Stimulated activated CD4-positive, alpha-beta T cell treated with anti-CD3 and anti-CD28 coated beads, Interleukin-2, amount 100 ng/mL, for 48 hours (primary cell): ENCODE data around the gene FAM53B.
"Not testable (repeated sequence)": the region's sequence is repeated elsewhere in the genome, so short reads cannot be mapped to it uniquely, and the experiment has no call there.

Experiments used
- DNase-seq, 2 donors: peaks; one replicate each; pipeline ENCODE4 v3.0.0-alpha.2; 2020

The FAM53B gene

DNA sequence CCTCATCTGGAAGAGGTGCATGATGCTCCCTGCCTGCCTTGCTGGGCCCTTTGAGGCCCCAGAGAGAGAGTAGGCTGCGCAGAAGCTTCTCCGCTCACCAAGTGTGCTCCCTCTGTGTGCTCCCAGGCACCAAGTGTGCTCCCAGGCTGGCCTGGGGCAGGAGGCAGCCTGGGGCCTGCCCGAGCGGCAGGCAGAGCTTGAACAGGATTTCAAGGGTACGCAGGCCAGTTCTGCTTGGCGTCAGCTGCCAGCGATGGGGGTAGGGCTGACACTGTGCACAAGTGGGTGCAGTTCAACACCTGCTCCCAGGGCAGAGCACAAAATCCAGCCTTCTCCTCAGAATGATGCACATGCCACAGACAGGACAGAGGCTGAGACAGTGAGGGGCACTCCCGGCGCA, 119.7 kb downstream of the FAM53B start:
- DNase-seq, result no peak

DNA sequence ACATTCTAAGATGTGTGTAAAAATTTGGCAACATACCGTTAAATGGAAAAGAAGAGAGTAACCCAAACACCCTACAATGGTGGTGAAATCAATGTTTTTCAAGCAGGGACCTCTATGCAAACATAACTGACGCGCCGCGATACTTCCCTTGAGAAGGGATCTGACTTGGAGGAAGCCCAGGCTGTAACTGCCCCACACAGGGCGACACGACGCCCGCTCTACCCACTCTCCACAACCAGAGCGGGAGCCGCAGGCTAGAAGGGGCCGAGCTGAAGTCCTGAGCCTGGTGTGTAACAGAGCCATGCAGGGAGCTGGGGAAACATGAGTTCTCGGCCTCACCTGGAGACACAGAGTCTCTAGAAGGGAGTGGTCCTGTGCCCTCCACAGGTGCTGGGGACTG, 120.2 kb downstream of the FAM53B start:
- DNase-seq, result no peak

GRCh38 chr10:124622866-124623536, 121.2 kb downstream of the FAM53B start:
- no peak for DNase-seq

- DNase-seq, result no peak
Measured at GRCh38 chr10:124622158-124622557, 122.0 kb downstream of the FAM53B start.

GRCh38 chr10:124621637-124622036, 122.5 kb downstream of the FAM53B start:
- no peak for DNase-seq

DNA sequence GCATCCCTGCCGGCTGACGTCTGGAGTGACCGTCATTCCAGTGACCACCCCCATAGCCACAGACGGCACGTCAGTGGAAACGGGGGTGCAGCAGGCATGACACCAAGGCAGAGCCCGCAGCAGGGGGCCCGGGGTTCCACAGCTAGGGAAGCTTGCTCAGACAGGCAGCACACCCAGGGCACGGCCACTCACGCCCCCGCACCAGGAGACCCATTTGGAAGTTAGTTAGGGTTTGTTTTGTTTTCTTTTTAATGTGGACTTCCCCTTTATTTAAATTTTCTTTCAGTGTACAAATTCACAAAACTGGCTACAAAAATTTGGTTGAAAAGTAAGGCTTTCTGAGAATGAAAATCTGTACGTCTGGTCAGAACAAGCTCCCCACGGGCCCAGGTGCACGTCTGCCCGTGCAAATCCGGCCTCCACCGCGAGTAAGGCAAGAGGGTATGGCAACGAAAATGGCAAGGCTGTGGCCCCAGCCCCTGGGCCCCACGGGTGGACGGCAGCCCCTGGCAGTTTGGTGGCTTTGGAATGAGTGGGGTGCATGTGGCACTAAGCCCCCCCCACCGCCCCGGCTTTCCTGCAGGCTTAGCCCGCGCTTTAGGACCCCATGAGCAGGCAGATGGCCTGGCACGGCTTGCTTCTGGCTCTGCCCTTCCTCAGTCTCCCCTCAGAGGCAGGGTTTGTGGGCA, 124.2 kb downstream of the FAM53B start:
- no peak for DNase-seq

GRCh38 chr10:124619195-124619594, 125.0 kb downstream of the FAM53B start:
- no peak for DNase-seq

GRCh38 chr10:124618470-124619073, 125.6 kb downstream of the FAM53B start:
- no peak for DNase-seq

- no peak for DNase-seq
Measured at GRCh38 chr10:124616836-124617130, 127.4 kb downstream of the FAM53B start.

- DNase-seq, result no peak
Measured at GRCh38 chr10:124616040-124616835, 127.9 kb downstream of the FAM53B start.

- no peak for DNase-seq
Measured at GRCh38 chr10:124615259-124615658, 128.9 kb downstream of the FAM53B start.

DNA sequence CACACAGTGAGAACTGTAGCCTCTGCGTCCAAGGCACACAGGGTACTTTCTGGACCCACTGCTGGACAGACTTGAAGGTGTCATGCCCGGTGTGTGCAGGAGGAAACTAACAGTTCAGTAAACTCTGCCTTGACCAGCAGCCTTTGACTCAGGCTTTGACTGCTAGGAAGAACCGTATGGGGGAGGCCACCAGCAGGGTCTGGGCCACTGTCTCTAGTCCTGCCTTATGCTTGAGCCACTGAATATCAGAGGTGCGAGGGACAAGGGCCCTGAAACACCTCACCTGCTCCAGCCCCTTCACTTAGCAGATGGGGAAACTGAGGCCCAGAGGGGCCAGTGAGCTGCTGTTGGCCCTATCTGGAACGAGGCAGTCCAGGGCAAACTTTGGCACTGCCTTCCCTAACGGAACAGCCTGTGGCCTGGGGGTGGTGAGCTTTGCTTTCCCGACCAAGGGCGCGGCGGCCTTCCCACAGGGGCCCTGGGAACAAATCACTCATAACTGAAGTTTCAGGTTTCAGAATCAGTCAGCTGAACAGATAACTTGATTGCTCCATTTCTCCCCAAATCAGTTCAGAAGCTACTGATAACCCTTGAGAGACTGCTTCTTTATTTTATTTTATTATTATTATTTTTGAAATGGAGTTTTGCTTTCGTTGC, 130.0 kb downstream of the FAM53B start:
- DNase-seq, result peak; percentile 49 to 64

DNA sequence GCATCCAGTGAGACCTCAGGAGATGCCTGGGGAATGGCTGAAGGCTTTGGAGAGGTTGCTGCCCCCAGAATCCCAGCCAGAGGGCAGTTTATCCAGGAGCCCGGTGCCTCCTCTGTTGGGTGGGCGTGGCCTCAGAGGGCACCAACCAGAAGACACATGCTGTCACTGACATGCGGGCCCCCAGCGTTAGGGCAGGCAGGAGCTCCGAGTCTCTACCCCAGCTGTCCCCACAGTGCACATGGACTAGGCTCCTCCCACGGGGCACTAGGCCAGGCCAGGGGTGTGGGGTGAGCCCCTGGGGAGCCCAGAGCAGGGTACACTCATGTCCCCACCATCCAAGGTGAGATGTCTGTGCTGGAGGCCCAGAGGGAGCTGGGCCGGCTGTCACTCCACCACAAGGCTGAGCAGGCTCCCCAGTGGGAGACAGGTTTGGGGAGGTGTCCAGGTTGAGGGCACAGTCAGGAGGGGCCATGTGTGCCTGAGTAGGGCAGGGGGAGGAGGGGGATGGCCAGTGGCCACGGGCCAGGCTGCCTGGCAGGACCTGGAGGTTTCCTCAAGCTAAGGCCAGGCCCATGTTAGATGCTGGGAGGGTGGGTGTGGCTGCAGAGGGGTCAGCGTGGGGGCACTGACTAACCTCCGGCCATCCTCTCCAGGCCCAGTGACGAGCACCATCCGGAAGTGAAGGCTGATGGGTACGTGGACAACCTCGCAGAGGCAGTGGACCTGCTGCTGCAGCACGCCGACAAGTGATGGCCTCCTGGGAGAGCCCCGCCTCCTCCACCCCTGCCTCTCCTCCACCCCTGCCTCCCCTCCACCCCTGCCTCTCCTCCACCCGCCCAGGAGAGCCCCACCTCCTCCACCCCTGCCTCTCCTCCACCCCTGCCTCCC, 131.3 kb downstream of the FAM53B start:
- no peak for DNase-seq

GRCh38 chr10:124611738-124612137, 132.4 kb downstream of the FAM53B start:
- DNase-seq, result peak in 1 of 2 donors; percentile 21

- DNase-seq, result not testable (repeated sequence)
Measured at GRCh38 chr10:124610851-124611250, 133.3 kb downstream of the FAM53B start.

DNA sequence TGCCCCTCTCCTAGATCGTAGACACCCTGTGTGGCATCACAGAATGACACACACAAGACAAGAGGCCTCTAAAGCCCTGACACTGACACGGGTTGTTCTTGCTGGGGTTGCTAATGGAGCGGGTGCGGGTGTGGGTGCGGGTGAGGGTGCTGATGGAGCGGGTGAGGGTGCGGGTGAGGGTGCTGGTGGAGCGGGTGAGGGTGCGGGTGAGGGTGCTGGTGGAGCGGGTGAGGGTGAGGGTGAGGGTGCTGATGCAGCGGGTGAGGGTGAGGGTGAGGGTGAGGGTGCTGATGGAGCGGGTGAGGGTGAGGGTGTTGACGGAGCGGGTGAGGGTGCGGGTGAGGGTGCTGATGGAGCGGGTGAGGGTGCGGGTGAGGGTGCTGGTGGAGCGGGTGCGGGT, 134.0 kb downstream of the FAM53B start:
- DNase-seq, result not testable (repeated sequence)

DNA sequence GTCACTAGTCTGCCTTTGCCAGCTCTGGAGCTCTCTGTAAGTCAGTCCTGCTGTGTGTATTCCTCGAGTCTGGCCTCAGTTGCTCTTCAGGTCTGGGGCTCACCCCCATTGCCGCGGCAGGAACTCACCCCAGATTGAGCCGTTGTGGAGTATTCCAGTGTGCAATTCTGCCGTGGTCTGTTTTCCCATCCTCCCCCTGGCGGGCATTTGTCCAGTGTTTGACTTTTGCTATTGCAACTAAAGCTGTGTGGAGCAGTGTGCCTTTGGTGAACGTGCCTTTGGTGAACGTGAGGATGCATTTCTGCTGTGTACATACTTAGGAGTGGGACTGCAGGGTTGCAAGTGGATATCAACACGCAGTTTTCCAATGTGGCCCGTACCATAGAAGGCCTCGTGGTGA, 134.5 kb downstream of the FAM53B start:
- DNase-seq, result no peak

GRCh38 chr10:124608093-124608721, 136.0 kb downstream of the FAM53B start:
- no peak for DNase-seq

DNA sequence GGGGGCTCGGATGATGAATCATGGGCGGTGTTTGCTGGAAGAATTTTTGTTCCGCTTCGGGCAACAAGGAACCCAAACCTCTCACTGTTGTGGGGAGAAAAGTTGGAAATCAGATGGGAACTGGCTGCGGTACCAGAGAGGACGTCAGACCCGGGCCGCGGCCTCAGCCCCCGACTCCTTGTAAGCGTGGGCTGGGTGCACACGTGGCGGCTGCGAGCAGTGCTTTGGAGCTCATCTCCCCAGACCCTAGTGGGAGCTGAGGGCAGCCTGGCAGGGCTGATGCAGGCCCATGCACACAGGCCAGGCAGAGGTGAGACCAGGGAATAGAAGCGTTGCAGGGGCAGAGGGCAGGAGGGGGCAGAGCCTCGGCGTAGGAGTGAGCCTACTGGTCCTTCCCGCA, 136.5 kb downstream of the FAM53B start:
- DNase-seq, result no peak

GRCh38 chr10:124606822-124607221, 137.4 kb downstream of the FAM53B start:
- no peak for DNase-seq
